GM12878 (cell line): Measurements from ENCODE around the gene SINHCAF. TPM values are rescaled to one million over a fixed set of nuclear protein-coding genes. Genes with fewer than 3 reads are reported as not detected.
"Not testable (repeated sequence)": the region's sequence is repeated elsewhere in the genome, so short reads cannot be mapped to it uniquely, and the experiment has no call there.

Source experiments
- ATAC-seq: fragments of 200-7000 bp; cut with Tn5 transposase; 3 replicates; pipeline ENCODE4 v1.9.1; 2020; ENCODE audit warnings: mild to moderate bottlenecking, moderate library complexity
- BruUV-seq: library from RNA; stranded (reverse); fragments of 400-500 nt; replicated peaks from 2 replicates; lab custom pipeline; 2021; lab: Mats Ljungman, UMichigan
- CTCF ChIA-PET: fragments of 300-600 bp; sonication (Branson Sonifier 250); formaldehyde crosslinking; extraction: SDS; loops from one replicate; lab custom pipeline; 2021; ENCODE audit warnings: inconsistent platforms; lab: Yijun Ruan, JAX
- POLR2A ChIA-PET: fragments of 350-600 bp; formaldehyde crosslinking; extraction: SDS; loops from one replicate; lab custom pipeline; 2021; ENCODE audit warnings: inconsistent platforms; lab: Charles Lee
- RAD21 ChIA-PET: fragments of 300-600 bp; sonication (Branson Sonifier 250); formaldehyde crosslinking; loops from one replicate; lab custom pipeline; 2023; ENCODE audit warnings: antibody characterized with exemption; ENCODE audit not compliant: unreplicated experiment; lab: Charles Lee
- SMC1A ChIA-PET: fragments of 300-600 bp; sonication (Branson Sonifier 250); formaldehyde crosslinking; loops from one replicate; lab custom pipeline; 2023; ENCODE audit not compliant: unreplicated experiment, uncharacterized antibody; lab: Charles Lee
- DNase-seq: peaks from one replicate; pipeline ENCODE4 v3.0.0-alpha.2; 2011; ENCODE audit warnings: low read depth, low spot score
- FAIRE-seq: peaks from 3 replicates; lab custom pipeline; 2011; peaks lifted over from hg19 to GRCh38; lab: Jason Lieb, UNC
- H2AFZ ChIP-seq: 2 replicates; pipeline ENCODE4 v1.6.0; 2011; ENCODE audit warnings: low read depth, low read length, control low read depth; ENCODE audit not compliant: control insufficient read depth
- H3K27ac ChIP-seq: 2 replicates; pipeline ENCODE4 v1.5.1; 2011; ENCODE audit warnings: control low read depth; ENCODE audit not compliant: control insufficient read depth, insufficient read depth
- H3K27me3 ChIP-seq, 2 experiments: replicated peaks in 1 of 2; 2 replicates each; pipeline versions ENCODE4 v1.6.0 to v1.6.1; 2011; ENCODE audit warnings: low read length in 1 of 2; ENCODE audit not compliant: control insufficient read depth in 2 of 2, insufficient read depth in 2 of 2
- H3K36me3 ChIP-seq, 2 experiments: 2 replicates each; pipeline ENCODE4 v1.5.1; 2011; ENCODE audit warnings: low read length in 1 of 2; ENCODE audit not compliant: control insufficient read depth in 2 of 2, insufficient read depth in 2 of 2
- H3K4me1 ChIP-seq: 2 replicates; pipeline ENCODE4 v1.6.1; 2011; ENCODE audit warnings: mild to moderate bottlenecking, low read length, moderate library complexity, mixed read lengths; ENCODE audit not compliant: control insufficient read depth, insufficient read depth
- H3K4me2 ChIP-seq: 2 replicates; pipeline ENCODE4 v1.6.0; 2011; ENCODE audit warnings: control low read depth; ENCODE audit not compliant: control insufficient read depth, insufficient read depth
- H3K4me3 ChIP-seq: fragments of 200-600 bp; sonication (generic); 2 replicates; pipeline ENCODE4 v1.5.1; 2016
- H3K79me2 ChIP-seq: 2 replicates; pipeline ENCODE4 v1.6.0; 2011; ENCODE audit warnings: low read length; ENCODE audit not compliant: control insufficient read depth, insufficient read depth
- H3K9ac ChIP-seq: 2 replicates; pipeline ENCODE4 v1.8.0; 2011; ENCODE audit warnings: low read length, control low read depth, mixed read lengths; ENCODE audit not compliant: control insufficient read depth, insufficient read depth
- H3K9me3 ChIP-seq: replicated peaks from 3 replicates; pipeline ENCODE4 v1.5.1; 2011; ENCODE audit warnings: mild to moderate bottlenecking, low read length; ENCODE audit not compliant: control insufficient read depth, insufficient read depth
- H4K20me1 ChIP-seq: 2 replicates; pipeline ENCODE4 v1.6.0; 2011; ENCODE audit not compliant: control insufficient read depth, insufficient read depth
- BMI1 ChIP-seq: fragments of 450-650 bp; IDR thresholded peaks from 2 replicates; pipeline ENCODE4 v1.6.1; 2016; ENCODE audit warnings: mild to moderate bottlenecking, moderate library complexity, borderline replicate concordance
- RAD21 ChIP-seq: IDR thresholded peaks from 2 replicates; pipeline ENCODE4 v1.6.1; 2011; ENCODE audit warnings: mild to moderate bottlenecking, low read depth, low read length, moderate library complexity; ENCODE audit not compliant: insufficient read depth
- SMC3 ChIP-seq: IDR thresholded peaks from 2 replicates; pipeline ENCODE4 v1.6.1; 2011; ENCODE audit warnings: low read length, improper control_type of control experiment, borderline replicate concordance
- SRF ChIP-seq, 2 experiments: IDR thresholded peaks; 2 replicates each; pipeline ENCODE4 v1.6.1; 2011; ENCODE audit warnings: low read depth in 2 of 2, low read length in 2 of 2, mild to moderate bottlenecking in 1 of 2, moderate library complexity in 1 of 2
- STAT1 ChIP-seq: fragments of 450-650 bp; conservative IDR thresholded peaks from 2 replicates; pipeline ENCODE4 v1.6.1; 2014; ENCODE audit warnings: antibody characterized with exemption, mild to moderate bottlenecking
- WGBS: methylation state at CpG from one replicate; pipeline ENCODE4 v1.1.6; 2016; ENCODE audit warnings: low lambda C conversion rate; ENCODE audit not compliant: insufficient replicate concordance, insufficient coverage; ENCODE audit errors: missing lambda C conversion rate; 5-methylcytosine and 5-hydroxymethylcytosine counted together
- in situ Hi-C: fragments of 300-500 bp; cut with MboI; formaldehyde crosslinking; loops from 9 replicates; pipeline ENCODE4 v1.14.3; 2018; ENCODE audit warnings: mixed read lengths
- intact Hi-C: fragments of 100-400 bp; cut with micrococcal nuclease; formaldehyde crosslinking; loops from one replicate; pipeline ENCODE4 v1.14.2; 2022; ENCODE audit not compliant: unreplicated experiment
- polyA plus RNA-seq, 11 experiments: library from polyadenylated mRNA; depleted of rRNA in 4 of 11; unstranded in 6 of 11; stranded (reverse) in 5 of 11; fragments of >200 nt; fragmentation: Nextera tagmentation in 4 of 11; fragmentation: Illumina TruSeq in 1 of 11; extraction: Ambion mirVana in 4 of 11; extraction: Trizol in 1 of 11; gene quantifications; 1 replicate in 1 of 11; 2 replicates in 10 of 11; pipeline versions ENCODE4 v1.2.1 to v1.2.3, GENCODE V29; 2011 to 2016; ENCODE audit warnings: inconsistent platforms in 2 of 11, missing spikeins in 2 of 11, low read depth in 1 of 11
- total RNA-seq, 4 experiments: library from RNA; depleted of rRNA in 3 of 4; stranded (reverse); fragments of >200 nt in 3 of 4; fragmentation: Illumina TruSeq in 1 of 4; extraction: Trizol in 1 of 4; gene quantifications; 2 replicates each; pipeline versions ENCODE4 v1.2.1 to v1.2.3, GENCODE V29; 2013 to 2021
- TF ChIP-seq, protein P1 (sequence below): IDR thresholded peaks from 2 replicates; pipeline ENCODE4 v1.6.1; 2011; ENCODE audit warnings: low read depth, low read length, improper control_type of control experiment, borderline replicate concordance
- TF ChIP-seq, protein P2 (sequence below), 3 experiments: IDR thresholded peaks in 2 of 3; conservative IDR thresholded peaks in 1 of 3; 2 replicates each; pipeline ENCODE4 v1.5.1; 2011; ENCODE audit warnings: low read depth in 3 of 3, low read length in 3 of 3, mild to moderate bottlenecking in 3 of 3, control low read depth in 2 of 3, moderate library complexity in 2 of 3, inconsistent platforms in 1 of 3, mixed read lengths in 1 of 3; ENCODE audit not compliant: control insufficient read depth in 2 of 3, insufficient read depth in 1 of 3; ENCODE audit errors: extremely low read depth in 1 of 3

Gene SINHCAF
- total and polyA plus RNA-seq, 10 of the 15 experiments (the other 5 are each of a cell fraction or from before 2014, with no cell fraction given): 60.4 to 156 (median 90.3) TPM

DNA sequence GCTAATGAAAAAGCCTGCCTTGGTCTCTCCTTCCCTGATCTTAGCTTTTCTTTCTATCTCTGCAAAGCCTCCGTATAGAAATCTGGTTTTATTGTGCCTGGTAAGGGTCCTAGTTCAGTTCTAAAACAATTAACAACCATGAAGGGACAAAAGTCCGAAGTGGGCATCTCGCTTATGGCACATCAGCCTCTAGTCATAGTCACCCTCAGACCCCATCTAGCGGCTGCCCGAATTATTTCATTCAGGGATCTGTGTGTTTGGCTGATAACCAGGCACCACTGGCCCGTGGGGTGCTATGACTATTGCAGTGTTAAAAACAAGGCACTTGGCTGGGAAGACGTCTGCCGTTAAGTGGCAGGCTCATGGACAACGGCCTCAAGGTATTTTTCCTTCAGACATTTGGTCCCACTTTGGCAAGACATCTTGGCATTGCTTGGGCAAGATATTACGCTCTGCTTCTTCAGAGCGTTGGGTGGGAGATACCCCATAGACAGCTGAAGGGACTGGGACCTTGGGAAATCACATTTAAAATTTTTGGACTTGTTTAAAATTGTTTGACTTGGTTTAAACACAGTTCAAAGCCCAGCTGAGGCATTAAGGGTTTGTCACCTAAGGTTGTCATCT is 87.1 kb downstream of the SINHCAF start:
- H3K4me1 ChIP-seq: peaks cover 12% of the 10 kb centered on the region
- H3K36me3 ChIP-seq: no peaks in the 10 kb centered on the region
- no peaks in the 10 kb centered on the region for H3K9me3 ChIP-seq
- H3K4me2 ChIP-seq: peak overlapping the region; percentile 83
- H4K20me1 ChIP-seq: no peaks in the 10 kb centered on the region
- FAIRE-seq (peak; percentile 7), DNase-seq (peak; percentile 23), ATAC-seq (peak; percentile 85)
- POLR2A ChIA-PET: no interaction called here
- no peak overlapping the region for H3K9ac ChIP-seq
- peak overlapping the region; percentile 64; the same call in 1 of the 2 replicates for H2AFZ ChIP-seq
- intact Hi-C loops (loop anchor here (1.0 to 2.0 kb wide), 2 partner anchors 122 to 392 kb away; no protein-coding TSS in a partner anchor), in situ Hi-C loops (loop anchor here (5.0 kb wide), 2 partner anchors 122 to 392 kb away; no protein-coding TSS in a partner anchor)
- no peaks in the 10 kb centered on the region for H3K79me2 ChIP-seq
- 19% methylated on average over 11 of the region's 11 CpGs for WGBS
- SMC1A ChIA-PET: interaction anchor here (0.6 to 3.8 kb wide), 7 partner anchors 10 to 391 kb away, joined by 3 to 20 read pairs (median 4); no protein-coding TSS in a partner anchor
- BruUV-seq: no TSS peak
- TF ChIP-seq RAD21 (peak; percentile 82), STAT1 (0 out of 2 replicates have a peak, but pooled peaks have one; percentile 20), SMC3 (peak; percentile 73; the same call in 1 of the 2 replicates), BMI1 (no peak), SRF (IDR thresholded peaks at IDR 0.05; ENCODE audit: low read depth in 2 of 2, low read length in 2 of 2) (no peak)
- TF ChIP-seq, protein P1, sequence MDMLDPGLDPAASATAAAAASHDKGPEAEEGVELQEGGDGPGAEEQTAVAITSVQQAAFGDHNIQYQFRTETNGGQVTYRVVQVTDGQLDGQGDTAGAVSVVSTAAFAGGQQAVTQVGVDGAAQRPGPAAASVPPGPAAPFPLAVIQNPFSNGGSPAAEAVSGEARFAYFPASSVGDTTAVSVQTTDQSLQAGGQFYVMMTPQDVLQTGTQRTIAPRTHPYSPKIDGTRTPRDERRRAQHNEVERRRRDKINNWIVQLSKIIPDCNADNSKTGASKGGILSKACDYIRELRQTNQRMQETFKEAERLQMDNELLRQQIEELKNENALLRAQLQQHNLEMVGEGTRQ: no peak
- TF ChIP-seq, protein P2, sequence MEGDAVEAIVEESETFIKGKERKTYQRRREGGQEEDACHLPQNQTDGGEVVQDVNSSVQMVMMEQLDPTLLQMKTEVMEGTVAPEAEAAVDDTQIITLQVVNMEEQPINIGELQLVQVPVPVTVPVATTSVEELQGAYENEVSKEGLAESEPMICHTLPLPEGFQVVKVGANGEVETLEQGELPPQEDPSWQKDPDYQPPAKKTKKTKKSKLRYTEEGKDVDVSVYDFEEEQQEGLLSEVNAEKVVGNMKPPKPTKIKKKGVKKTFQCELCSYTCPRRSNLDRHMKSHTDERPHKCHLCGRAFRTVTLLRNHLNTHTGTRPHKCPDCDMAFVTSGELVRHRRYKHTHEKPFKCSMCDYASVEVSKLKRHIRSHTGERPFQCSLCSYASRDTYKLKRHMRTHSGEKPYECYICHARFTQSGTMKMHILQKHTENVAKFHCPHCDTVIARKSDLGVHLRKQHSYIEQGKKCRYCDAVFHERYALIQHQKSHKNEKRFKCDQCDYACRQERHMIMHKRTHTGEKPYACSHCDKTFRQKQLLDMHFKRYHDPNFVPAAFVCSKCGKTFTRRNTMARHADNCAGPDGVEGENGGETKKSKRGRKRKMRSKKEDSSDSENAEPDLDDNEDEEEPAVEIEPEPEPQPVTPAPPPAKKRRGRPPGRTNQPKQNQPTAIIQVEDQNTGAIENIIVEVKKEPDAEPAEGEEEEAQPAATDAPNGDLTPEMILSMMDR (IDR thresholded peaks at IDR 0.05 in 2 of 3, conservative IDR thresholded peaks at IDR 0.05 in 1 of 3; ENCODE audit: control insufficient read depth in 2 of 3, extremely low read depth in 1 of 3, insufficient read depth in 1 of 3, low read depth in 3 of 3, low read length in 3 of 3): peak; percentile 76 to 81 (median 77)
- H3K4me3 ChIP-seq: no peak overlapping the region
- RAD21 ChIA-PET: interaction anchor here (0.6 to 2.2 kb wide), 3 partner anchors 122 to 392 kb away, joined by 3 to 13 read pairs (median 3); no protein-coding TSS in a partner anchor
- H3K27ac ChIP-seq: no peak overlapping the region
- H3K27me3 ChIP-seq: no peaks in the 10 kb centered on the region; a peak in 1 of 4 replicates
- CTCF ChIA-PET: interaction anchor here (0.9 to 5.5 kb wide), 13 partner anchors 11 to 390 kb away, joined by 3 to 100 read pairs (median 6); no protein-coding TSS in a partner anchor

- ChIA-PET CTCF (interaction anchor here (0.8 to 5.5 kb wide), 12 partner anchors 11 to 394 kb away, joined by 3 to 100 read pairs (median 6); no protein-coding TSS in a partner anchor), SMC1A (interaction anchor here (0.6 to 3.8 kb wide), 8 partner anchors 9 to 391 kb away, joined by 3 to 20 read pairs (median 4); no protein-coding TSS in a partner anchor), RAD21 (interaction anchor here (0.7 to 2.3 kb wide), 4 partner anchors 33 to 391 kb away, joined by 3 to 13 read pairs (median 4); no protein-coding TSS in a partner anchor)
- H3K27ac ChIP-seq, BruUV-seq, H3K9ac ChIP-seq, H3K4me3 ChIP-seq, H3K9me3 ChIP-seq, H3K27me3 ChIP-seq, H3K36me3 ChIP-seq, H4K20me1 ChIP-seq, DNase-seq, H2AFZ ChIP-seq, FAIRE-seq, H3K79me2 ChIP-seq, POLR2A ChIA-PET: not testable (repeated sequence)
- intact Hi-C loops: loop anchor here (1.0 to 2.0 kb wide), 2 partner anchors 122 to 391 kb away; no protein-coding TSS in a partner anchor
- peak; percentile 52 for ATAC-seq
- Histone ChIP-seq H3K4me1 (peaks cover 12% of the 10 kb centered on the region), H3K4me2 (peak overlapping the region; percentile 83)
- WGBS: 63% methylated on average over 10 of the region's 10 CpGs
- in situ Hi-C loops: loop anchor here (5.0 kb wide), 2 partner anchors 121 to 391 kb away; no protein-coding TSS in a partner anchor
Observed at GRCh38 chr12:31238333-31238732, 87.6 kb downstream of the SINHCAF start.
